Measurements from ENCODE around the gene NFKBIA. TPM values are rescaled to one million over a fixed set of nuclear protein-coding genes. Genes with fewer than 3 reads are reported as not detected.

Gene NFKBIA
- total RNA-seq, 6 donors from 2014 or later, result 292 to 944 (median 610) TPM

DNA sequence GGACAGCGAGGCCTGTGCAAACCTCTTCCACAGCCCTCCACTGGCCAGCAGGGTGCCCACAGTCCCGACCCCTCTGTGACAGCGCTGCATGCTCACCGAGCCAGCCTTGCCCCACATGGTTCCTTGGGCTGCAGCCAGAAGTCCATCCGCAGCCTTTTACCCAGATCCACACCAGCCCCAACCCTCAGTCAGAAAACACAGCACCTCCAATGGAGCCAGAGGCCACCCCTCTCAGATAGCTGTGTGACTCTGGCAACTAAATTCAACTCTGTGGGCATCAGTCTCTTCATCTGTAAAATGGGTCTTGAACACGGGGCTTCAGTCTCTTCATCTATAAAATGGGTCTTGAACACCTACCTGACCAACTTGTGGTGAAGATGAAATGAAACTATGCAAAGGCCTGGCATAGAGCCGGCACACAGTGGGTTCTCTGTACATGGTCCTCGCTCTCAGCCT lies 38.0 kb downstream of the NFKBIA start:
- Histone ChIP-seq H3K27me3 (no peaks in the 10 kb centered on the region), H3K27ac (peak overlapping the region in 3 of 4 donors; percentile 81 to 87 (median 83)), H3K36me3 (no peaks in the 10 kb centered on the region), H3K4me3 (no peak overlapping the region), H3K4me1 (peaks cover 26 to 50% (median 45%) of the 10 kb centered on the region in 4 donors), H3K9me3 (peaks cover 0 to 9% (median 4%) of the 10 kb centered on the region in 4 donors)
- DNase-seq, result peak in 1 of 2 donors; percentile 34
- ATAC-seq (ENCODE audit: low FRiP score in 2 of 2), result peak in 1 of 2 donors; percentile 2
- TF ChIP-seq, protein P1, sequence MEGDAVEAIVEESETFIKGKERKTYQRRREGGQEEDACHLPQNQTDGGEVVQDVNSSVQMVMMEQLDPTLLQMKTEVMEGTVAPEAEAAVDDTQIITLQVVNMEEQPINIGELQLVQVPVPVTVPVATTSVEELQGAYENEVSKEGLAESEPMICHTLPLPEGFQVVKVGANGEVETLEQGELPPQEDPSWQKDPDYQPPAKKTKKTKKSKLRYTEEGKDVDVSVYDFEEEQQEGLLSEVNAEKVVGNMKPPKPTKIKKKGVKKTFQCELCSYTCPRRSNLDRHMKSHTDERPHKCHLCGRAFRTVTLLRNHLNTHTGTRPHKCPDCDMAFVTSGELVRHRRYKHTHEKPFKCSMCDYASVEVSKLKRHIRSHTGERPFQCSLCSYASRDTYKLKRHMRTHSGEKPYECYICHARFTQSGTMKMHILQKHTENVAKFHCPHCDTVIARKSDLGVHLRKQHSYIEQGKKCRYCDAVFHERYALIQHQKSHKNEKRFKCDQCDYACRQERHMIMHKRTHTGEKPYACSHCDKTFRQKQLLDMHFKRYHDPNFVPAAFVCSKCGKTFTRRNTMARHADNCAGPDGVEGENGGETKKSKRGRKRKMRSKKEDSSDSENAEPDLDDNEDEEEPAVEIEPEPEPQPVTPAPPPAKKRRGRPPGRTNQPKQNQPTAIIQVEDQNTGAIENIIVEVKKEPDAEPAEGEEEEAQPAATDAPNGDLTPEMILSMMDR (IDR thresholded peaks at IDR 0.05), result no peak
- TF ChIP-seq EP300 (IDR thresholded peaks at IDR 0.05) (no peak), POLR2A (IDR thresholded peaks at IDR 0.05) (no peak), POLR2AphosphoS5 (IDR thresholded peaks at IDR 0.05) (no peak)
- WGBS, 2 donors, result 82 to 97% methylated on average over 6 to 8 of the region's 8 CpGs

DNA sequence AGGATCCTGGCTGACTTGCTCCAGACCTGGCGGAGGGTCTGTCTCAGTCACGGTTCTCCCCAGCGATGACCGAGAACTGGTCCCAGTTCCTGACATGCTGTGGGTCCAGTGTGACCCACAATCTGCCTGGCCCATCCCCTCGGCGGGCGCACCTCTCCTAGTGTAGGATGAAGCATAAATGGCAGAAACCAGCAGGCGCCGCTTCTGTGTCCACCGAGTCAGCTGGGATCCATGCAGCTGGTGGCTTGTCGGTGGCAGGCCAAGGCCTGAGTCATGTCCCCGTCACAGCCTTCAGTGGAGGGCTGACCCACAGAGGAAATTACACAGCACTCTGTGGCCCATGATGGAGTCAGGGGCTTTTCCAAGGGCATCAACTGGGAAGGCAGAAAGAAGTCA lies 38.5 kb downstream of the NFKBIA start:
- peak in 1 of 4 donors; percentile 32 for TF ChIP-seq POLR2A (IDR thresholded peaks at IDR 0.05)
- TF ChIP-seq POLR2AphosphoS5 (IDR thresholded peaks at IDR 0.05), result peak; percentile 26 to 30
- TF ChIP-seq, protein P1 (IDR thresholded peaks at IDR 0.05), result no peak
- no peaks in the 10 kb centered on the region for H3K36me3 ChIP-seq
- peak overlapping the region; percentile 72 to 87 (median 82) for H3K27ac ChIP-seq
- no peaks in the 10 kb centered on the region for H3K27me3 ChIP-seq
- peak; percentile 2 to 63 for ATAC-seq (ENCODE audit: low FRiP score in 2 of 2)
- 68 to 93% methylated on average over 3 to 12 of the region's 12 CpGs for WGBS, 2 donors
- H3K4me3 ChIP-seq, result no peak overlapping the region
- peaks cover 0 to 4% (median 2%) of the 10 kb centered on the region in 4 donors for H3K9me3 ChIP-seq
- H3K4me1 ChIP-seq, result peaks cover 26 to 50% (median 45%) of the 10 kb centered on the region in 4 donors
- peak; percentile 44 to 78 for DNase-seq

DNA sequence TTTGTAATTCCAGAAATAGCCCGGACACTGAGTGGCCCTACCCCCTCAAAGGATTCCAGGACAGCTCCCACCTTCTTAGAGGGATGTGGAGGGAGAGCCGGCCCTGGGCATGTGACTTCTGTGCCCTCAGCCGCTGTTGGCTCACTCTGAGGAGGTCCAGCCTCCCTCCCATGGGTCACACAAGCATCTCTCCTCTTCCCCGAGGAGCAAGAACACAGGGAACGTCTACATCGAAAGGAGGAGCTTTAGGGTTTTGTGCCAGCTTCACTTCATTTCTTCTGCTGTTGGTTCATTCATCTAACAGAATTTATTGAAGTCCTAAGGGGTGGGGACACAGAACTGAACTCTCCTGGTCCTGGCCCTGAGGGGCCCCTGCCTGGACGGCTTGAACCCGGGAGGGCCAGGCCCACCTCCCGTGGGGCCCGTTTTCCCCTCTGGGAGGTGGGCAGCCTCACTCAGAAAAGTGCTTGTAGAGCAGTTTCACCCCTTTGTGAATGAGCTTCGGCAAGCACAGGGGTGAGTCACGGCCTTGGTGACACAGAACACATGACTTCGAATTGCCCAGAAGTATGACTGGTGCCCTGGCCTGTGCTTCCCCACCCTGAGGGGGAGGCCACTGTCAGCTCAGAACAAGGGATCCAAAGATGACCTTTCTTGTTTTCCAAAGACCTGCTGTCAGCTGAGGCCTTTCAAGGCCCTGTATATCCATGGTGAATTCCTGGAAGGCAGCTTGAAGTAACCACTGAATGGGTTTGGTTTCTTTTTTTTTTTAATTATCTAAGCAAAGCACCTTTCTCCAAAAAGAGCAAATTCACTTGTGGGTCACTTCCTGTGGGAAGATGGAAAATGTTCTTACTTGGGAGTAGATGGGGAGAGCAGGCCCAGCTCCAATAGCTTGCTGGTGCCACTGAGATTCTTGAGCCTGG lies 39.2 kb downstream of the NFKBIA start:
- Histone ChIP-seq H3K27me3 (no peaks in the 10 kb centered on the region), H3K4me1 (peaks cover 26 to 50% (median 45%) of the 10 kb centered on the region in 4 donors), H3K36me3 (no peaks in the 10 kb centered on the region), H3K27ac (peak overlapping the region; percentile 72 to 87 (median 82)), H3K4me3 (no peak overlapping the region), H3K9me3 (no peaks in the 10 kb centered on the region)
- 41 to 78% methylated on average over 12 to 13 of the region's 13 CpGs for WGBS, 2 donors
- peak; percentile 78 to 93 for ATAC-seq (ENCODE audit: low FRiP score in 2 of 2)
- peak; percentile 43 to 93 for DNase-seq
- TF ChIP-seq EP300 (IDR thresholded peaks at IDR 0.05) (peak in 1 of 4 donors; percentile 92), POLR2AphosphoS5 (IDR thresholded peaks at IDR 0.05) (peak; percentile 82 to 88), POLR2A (IDR thresholded peaks at IDR 0.05) (peak in 2 of 4 donors; percentile 25 to 64)
- TF ChIP-seq, protein P1 (IDR thresholded peaks at IDR 0.05), result no peak

DNA sequence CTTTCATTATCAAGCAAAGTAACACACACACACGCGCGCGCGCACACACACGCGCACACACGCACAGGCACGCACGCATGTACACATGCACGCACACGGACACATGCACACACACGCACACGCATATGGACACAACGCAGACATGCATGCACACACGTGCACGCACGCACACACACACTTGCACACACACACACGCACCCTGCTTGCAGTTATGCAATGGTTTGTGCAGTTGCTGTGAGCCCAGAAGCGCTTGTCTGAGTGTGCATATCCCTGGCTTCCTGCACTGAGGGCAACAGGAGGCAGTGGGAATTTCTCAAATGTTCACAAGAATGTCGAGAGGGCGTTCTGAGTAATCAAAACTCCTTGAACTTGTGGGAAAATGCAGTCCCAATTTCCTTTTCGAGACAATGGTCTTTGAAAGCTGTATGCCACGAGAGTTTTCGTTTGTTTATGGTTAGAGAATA lies 41.6 kb downstream of the NFKBIA start:
- no peak for ATAC-seq (ENCODE audit: low FRiP score in 2 of 2)
- Histone ChIP-seq H3K9me3 (no peaks in the 10 kb centered on the region), H3K36me3 (no peaks in the 10 kb centered on the region), H3K4me3 (no peak overlapping the region), H3K4me1 (peaks cover 26 to 50% (median 38%) of the 10 kb centered on the region in 4 donors), H3K27ac (peak overlapping the region in 3 of 4 donors; percentile 26 to 60 (median 50)), H3K27me3 (no peaks in the 10 kb centered on the region)
- TF ChIP-seq, protein P1 (IDR thresholded peaks at IDR 0.05), result no peak
- TF ChIP-seq POLR2AphosphoS5 (IDR thresholded peaks at IDR 0.05), result no peak
- 61 to 71% methylated on average over 25 of the region's 25 CpGs for WGBS, 2 donors
- peak in 1 of 2 donors; percentile 68 for DNase-seq
